Hematopoietic multipotent progenitor cell (in vitro differentiated cells): ENCODE measurements around the gene LARGE1. TPM values are rescaled to one million over a fixed set of nuclear protein-coding genes. Genes with fewer than 3 reads are reported as not detected.

Experiments
- DNase-seq, 3 donors: peaks; one replicate each; pipeline ENCODE4 v3.0.0-alpha.2; 2011 to 2015; ENCODE audit warnings: low read depth in 2 of 3, low spot score in 2 of 3
- total RNA-seq: library from RNA; depleted of rRNA; stranded (reverse); fragments of >200 nt; gene quantifications from one replicate; pipeline ENCODE4 v1.2.3, GENCODE V29; 2012

Gene LARGE1
- total RNA-seq, 1 donor: 1.6 TPM

DNA sequence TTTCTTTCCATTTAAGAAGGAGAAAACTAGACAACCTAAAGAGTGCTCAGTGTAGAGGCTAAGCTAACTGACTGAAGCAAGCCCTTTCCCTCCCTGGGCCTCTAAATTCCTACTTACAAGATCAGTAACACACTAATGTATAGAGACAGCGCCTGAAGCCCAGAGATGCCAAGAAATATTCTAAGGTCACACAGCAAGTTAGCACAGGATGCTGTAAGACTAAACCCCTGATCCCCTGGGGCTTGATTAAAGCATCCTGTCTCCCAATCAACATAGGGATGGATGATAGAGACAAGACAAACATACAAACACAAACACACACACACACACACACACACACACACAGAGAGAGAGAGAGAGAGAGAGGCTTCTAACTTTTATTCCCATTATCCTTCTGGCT, 5.6 kb downstream of the LARGE1 start:
- DNase-seq: no peak

DNA sequence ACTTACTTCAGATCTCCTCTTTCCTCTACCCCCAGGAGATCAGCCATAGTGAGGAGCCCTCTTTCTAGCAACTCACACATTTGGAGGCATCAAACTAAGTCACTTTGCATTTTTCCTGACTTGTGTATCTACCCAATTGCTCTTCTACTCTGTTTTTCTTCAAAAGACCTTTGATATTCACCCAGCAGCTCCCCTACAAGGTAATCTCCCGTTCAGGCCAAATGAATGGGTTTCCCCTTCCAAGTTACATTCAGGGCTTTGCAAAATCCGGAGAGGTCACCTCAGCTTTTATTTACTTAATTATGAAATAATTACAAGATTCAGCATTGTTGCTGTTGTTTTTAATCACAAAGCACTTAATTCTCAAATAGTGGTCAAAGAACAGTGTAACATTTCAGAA, 6.1 kb downstream of the LARGE1 start:
- no peak for DNase-seq

DNA sequence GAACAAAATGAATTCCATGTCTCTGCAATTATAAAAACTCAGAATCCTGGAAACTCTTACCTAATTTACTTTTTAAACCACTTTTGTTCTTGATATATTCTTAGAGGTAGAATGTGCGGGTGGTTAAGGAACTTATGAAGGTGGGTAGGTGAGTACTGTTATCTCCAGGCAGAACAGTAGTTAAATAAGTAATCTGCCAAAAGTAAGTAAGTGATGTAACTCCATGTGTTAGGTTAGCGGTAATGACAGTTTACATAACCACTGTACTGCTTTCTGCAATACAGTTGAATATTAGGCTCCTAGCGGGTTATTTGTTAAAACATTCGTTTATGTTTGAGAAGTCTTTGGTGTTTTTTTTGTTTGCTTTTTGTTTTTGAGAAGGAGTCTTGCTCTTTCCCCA, 7.1 kb downstream of the LARGE1 start:
- no peak for DNase-seq

DNA sequence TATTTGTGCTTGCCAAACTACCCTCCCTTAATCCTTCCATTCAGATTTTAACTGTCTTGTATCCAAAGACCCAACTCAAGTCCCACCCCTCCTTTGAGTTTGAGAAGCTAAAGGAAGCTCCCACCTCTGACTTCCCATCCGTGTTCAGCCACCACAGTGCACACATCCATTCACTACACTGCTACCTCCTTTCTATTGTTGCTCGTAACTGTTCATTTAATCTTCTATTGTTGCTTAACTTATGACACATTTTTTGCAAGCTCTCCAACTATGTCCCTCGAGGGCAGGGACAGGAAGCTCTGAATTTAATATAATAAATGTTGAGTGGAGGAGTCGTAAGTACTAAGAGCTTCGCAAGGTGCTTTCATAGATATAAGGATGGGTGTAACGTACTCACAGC, 10.4 kb downstream of the LARGE1 start:
- DNase-seq: no peak

DNA sequence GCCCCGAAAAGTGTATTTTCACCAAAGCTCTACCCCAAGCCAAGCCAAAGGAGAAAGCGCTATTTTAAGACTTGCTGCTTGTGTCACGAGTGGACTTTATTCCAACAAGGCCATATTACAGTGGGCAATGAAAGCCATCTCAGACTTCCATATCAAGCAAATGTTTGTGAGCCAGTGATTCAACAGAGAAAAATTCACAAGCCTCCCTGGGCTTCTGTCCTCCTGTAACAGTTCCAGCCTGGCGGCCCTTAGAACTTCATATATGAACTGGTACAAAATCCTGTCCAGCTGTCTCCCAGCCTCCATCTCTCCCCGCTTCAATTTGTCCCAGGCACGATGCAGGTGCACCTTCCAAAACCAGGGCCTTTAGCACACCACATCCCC, 11.2 kb downstream of the LARGE1 start:
- no peak for DNase-seq

DNA sequence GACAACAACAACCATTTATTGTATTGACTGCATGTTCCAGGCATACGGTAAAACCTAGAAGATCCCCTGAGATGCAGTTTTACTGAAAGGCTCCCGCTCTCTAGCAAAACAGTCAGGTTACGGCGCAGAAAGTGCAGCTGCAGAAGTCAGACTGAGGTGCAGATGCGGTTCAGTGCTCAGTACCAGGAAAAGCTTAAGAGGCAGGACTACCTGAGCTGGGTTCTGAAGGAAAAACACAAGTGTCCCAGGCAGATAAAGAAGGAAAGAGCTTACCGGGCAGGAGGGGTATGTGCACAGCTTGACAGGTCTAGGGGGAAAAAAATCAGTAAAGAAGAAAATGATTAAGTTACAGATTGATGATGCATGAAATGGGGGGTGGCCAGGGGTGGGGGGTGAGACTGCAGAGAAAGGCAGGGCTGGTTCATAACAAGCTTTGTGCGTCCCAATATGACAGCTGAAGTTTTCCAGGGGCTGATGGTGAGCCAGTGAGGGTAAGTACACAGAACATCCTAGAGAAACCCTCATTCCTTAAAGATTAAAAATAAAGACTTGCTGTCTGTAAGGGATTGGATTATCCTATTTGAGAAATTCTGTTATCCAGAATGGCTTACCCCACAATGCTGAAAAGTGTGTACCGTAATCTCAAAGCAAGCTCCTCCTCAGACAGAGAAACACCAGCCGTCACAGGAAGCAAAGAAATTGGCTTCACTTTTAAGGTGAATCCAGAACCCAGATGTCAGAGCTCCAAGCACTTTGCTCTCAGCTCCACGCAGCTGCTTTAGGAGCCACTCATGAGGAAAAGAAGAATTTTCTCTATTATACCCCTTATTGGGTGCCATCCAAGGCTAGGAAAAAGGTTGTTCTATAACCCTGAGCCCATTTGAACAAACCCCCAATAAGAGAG, 11.9 kb downstream of the LARGE1 start:
- no peak for DNase-seq

DNA sequence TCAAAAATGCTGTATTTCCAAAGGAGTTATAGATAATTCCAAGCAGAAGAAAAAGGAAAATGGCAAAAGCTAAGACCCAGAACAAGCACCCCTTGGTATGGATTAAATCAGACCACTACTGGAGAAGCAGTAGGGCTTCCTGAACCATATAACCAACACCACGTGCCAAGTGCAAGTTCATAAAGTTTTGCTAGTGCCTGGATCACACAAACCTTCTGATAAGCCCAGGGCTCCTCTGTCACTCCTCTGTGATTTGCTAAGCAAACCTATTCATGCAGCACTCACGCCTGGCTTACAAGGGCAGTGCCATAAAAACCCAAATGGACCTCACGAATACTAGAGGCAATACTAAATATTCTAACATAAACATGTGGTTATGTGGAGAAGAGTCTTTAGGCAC, 13.3 kb downstream of the LARGE1 start:
- no peak for DNase-seq

DNA sequence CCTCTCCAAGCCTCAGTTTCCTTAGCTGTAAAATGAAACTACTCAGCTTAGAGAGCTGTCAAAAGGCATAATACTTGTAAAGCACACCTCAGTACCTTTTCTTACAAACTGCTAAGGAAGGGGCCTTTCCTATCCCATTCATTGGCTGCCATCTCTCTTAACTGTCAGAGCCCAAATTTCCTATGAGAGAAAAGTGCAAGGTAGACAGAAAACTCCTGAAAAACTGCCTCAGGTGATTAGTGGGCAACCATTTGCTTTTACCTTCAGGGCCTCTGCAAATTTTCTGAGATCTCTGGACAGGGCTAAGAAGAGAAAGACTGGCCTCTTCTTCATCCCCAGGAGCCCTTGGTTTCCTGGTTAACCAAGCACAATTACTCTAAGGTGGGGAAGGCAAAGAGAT, 13.8 kb downstream of the LARGE1 start:
- no peak for DNase-seq

DNA sequence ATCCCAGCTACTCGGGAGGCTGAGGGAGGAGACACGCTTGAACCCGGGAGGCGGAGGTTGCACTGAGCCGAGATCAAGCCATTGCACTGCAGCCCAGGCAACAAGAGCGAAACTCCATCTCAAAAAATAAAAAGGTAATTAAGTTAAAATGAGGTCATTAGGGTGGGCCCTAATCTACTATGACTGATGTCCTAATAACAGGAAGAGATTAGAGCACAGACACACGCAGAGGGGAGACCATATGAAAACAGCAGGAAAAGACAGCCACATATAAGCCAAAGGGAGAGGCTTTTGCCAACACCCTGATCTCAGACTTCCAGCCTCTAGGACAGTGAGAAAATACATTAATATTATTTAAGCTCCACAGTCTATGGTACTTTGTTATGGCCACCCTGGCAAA, 17.3 kb downstream of the LARGE1 start:
- no peak for DNase-seq

DNA sequence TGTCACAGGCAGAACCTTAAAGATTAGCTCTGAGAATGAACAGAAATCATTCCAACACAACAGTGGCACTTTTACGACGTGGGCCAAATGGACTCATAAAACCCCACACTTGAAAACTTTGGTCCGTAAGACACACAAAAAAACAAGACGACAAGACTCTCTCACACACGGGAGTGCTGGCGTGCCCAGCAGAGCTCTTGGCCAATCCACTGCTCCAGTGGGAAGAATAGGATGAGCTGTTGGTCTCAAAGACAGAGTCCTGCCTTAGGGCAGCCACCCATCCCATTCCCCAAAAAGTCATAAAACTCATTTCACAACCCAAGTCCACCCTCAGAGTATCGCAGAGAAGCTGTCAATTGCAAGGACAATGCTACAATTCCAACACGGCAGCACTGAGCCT, 18.2 kb downstream of the LARGE1 start:
- no peak for DNase-seq

DNA sequence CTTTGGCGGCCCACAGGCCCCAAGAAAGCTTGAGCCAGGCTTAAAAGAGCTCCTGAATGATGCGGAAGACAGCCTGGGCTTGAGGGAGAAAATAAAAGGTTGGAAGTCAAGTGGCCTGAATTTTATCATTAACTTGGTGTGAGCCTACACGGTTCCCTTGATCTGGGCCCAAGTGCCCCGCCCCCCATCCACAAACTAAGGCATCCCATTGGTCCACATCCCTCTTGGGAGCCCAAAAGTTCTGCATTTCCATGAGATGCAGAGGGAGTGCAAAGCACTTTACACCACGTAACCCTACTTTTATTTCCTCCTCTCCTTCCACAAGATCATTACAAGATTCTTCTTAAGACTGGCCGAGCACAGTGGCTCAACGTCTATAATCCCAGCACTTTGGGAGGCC, 22.2 kb downstream of the LARGE1 start:
- no peak for DNase-seq

DNA sequence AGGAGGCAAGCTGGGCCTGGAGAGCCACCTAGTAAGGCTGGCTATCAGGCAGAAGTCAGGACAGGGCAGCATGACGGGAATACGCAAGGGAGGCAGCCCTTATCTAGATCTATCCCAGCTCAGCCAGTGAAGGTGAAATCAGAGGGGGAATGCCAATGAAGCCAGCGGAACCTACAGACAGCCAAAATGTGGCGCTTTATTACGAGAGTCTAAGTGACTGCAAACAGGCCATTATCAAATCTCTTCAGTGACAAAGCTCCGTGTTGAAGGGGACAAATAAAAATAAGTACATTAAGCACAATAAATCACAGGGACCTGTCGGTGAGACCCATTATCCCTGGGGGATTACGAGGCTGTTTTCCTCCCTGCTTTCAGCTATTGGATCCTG, 22.8 kb downstream of the LARGE1 start:
- no peak for DNase-seq

DNA sequence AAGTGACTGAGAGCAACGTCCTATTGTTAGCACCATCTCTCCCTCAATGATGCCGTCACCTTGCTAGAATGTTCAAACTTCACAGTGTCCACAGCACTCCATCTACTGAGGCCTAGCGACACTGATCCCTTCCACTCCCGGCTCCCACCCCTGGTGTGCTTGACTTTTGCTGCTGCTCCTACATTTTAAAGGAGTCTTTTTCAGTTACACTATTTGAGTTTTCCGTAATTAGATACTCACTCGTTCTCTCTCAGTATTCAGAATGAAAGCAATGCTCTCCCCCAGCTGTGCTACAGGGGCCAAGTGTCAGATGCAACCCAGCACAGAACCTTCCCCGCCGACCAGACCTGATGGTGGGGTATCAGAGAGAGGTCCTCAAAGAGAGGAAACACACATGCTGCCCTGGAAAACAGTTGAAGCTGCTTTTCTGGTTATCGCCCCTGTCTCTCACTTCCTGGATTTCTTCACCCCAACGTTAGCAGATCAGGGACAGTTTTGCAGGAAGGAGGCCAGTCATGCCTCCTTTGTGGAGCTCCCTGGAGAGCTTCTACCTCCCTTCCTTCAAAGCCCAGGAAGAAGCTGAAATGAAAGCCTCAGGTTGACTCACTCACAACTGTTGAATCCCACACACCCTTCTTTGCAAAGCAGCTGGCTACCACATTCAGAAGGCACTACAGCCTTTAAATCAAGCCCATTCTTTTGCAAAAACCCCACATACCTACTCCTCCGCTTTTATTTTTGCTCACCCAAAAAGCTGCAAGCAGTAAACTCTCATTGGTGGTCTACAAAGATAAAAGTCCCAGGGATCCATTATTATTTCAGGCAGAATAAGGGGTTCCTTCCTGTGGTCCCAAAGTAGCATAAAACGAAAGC, 23.5 kb downstream of the LARGE1 start:
- no peak for DNase-seq

DNA sequence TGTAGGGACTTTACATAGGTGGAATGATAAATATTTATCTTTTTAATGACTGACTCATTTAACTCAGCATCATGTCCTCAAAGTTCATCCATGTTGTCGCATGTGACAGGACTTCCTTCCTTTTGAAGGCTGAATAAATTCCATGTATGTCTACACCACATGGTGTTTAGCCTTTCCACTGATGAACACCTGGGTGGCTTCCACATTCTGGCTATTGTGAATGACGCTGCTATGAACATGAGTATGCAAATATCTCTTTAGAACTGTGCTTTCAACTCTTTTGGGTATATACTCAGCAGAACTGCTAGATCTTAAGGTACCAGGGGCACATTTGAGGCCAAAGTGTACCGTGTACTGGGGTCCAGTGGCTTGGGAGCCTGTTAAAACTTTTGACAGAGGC, 24.1 kb downstream of the LARGE1 start:
- no peak for DNase-seq

DNA sequence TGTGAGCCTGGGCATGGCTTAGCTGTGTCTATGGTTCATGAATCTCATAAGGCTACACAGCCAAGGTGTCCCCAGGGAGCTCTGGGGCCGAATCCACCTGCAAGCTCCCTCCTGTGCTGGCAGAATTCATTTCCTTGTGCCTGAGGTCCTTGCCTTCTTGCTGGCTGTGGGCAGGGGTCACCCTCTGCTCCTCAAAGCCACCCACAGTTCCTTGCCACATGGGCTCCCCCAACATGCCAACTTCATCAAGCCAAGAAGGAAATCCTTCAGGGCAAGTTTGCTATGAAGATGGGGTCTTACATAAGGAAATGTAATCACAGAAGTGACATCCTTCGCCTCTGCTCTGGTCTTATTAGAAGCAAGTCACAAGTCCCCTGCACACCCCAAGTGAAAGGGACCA, 24.8 kb downstream of the LARGE1 start:
- DNase-seq: no peak

DNA sequence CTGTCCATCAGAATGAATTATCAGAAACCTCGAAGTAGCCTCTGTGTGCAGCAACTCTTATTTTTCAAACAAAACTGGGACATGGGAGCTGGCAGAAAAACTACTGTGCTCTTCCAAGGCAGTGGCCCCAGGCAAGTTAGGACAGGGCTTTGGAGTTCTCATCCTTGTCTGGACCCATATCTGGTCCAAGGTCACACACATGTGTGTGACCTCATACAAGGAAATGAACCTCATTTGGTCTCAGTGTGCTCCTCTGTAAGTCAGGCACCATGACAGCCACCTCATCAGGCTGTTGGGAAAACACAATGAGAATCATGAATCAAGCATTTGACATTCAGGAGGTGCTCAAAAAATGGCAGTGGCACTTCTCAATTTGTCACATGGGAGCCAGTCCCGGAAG, 25.8 kb downstream of the LARGE1 start:
- no peak for DNase-seq

DNA sequence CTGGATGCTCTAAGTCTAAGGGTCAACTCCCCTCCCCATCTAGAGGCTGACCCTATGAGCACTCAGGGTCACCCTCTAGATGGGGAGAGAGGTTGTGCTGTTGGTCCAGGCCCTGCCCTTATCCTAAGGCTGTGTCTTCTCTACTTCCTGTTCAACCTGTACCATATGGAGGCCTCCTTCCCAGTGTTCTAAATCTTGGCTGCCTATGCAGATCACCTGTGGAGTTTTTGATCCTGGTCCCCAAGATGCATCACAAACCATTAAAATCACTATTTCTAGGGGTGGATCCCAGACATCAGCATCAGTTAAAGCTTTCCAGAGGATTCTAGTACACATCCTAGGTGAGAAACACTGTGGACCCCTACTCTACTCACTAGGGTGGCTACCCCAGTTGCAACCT, 26.2 kb downstream of the LARGE1 start:
- DNase-seq: no peak

DNA sequence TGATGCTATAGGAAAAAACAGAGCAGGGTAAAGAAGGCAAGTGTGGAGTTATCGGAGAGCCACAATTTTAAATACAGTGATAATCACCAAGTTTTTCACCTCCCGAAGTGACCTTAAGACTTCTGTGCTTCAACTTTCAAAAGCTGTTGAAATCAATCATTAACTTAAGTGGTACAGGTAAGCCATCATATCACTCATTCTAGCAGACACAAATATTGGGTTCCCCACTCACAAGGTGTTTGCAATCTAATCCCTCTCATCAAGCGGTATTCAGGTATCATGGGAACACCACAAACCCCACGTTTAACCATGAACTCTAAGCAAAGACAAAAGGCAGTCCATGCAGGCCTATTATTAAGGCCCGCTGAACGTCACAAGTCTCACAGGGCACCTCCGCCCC, 26.8 kb downstream of the LARGE1 start:
- no peak for DNase-seq

DNA sequence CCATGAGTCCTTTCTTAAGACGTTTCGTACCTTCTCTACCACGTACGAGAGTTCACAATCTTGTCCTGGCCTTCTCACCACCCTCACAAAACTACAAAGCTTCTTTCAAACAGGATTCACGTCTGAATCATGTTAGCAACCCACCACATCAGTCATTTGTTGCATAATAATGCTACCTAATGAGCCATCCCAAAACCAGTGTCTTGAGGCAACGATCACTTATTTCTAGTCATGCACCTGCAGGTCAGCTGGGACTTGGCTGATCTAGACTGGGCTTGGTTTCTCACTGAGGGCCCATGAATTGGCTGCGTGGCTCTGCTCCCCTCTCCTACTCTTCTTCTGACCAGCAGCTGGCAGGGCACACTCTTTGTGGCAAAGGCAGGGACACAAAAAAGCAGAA, 28.3 kb downstream of the LARGE1 start:
- DNase-seq: no peak

DNA sequence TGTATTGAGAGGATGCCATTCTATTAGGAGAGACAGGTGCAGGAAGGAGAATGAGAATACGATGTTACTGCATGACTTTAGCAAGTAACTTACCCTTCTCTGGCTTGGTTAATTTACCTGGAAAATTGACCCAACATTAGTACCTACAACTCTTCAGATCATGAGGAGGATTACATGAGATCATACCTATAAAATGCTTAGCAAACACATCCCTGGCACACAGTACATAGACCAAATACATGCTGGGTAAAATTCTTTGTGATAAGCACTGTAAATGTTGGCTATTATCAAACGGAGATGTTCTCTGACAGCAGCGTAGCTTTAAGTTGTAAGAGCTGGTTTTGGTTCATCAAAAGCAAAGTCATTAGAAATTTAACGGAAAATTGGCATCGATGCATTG, 28.8 kb downstream of the LARGE1 start:
- no peak for DNase-seq

DNA sequence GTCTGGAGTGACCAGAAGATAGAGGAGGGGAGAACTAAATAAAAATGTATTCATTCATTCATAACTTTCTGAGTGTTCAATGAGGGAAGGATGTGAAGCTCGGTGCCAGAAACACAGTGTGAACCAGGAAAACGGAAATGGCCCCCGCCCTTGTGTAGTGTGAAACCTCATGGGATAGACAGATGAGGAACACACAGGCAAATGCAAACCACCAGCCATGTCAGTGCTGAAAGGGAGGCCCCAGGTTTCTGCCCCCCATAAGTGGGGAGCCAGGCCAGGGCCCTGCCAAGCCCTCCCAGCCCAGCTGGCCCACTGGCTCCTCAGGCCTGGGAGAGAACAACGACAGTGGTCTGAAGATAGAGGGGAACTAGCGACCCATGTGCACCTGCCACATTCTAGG, 30.5 kb downstream of the LARGE1 start:
- no peak for DNase-seq

DNA sequence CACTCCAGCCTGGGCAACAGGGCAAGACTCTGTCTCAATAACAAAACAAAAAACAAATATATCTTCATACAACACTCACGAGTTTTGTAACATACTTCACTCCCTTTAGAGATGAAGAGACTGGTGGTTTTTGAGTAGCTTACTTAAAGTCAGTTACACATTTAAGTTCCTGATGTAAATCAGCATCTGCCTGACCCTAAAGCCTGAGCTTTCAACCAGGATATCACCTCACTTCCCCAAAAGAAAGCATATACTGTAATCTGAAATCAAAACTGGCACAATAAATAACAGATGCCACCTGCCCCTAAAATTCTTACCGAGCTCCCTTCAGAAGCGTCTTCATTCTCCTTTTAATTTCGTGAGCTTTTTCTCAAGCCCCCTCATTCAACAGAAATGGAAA, 31.5 kb downstream of the LARGE1 start:
- no peak for DNase-seq
